ENCODE results near the gene SGMS1.
"Not testable (repeated sequence)": the region's sequence is repeated elsewhere in the genome, so short reads cannot be mapped to it uniquely, and the experiment has no call there.

The SGMS1 gene

DNA sequence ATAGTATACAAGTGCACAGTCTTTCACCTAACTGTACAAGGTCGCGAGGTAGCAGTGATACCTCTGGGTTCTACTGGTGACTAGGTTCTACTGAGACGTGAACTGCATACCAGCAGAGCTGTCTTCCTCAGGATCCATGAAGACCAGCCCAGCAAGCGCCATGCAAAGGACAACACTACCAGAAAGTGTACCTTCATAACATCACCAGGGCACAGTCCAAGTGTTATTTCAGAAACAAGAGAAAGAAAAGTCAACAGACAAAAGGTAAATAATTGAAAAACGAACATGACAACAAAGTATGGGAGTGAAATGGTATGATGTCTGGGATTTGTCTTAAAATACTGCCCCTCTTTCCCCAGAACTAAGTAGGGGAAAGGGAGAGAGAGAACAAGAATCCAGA, 231.3 kb downstream of the SGMS1 start:
- no peak for DNase-seq

DNA sequence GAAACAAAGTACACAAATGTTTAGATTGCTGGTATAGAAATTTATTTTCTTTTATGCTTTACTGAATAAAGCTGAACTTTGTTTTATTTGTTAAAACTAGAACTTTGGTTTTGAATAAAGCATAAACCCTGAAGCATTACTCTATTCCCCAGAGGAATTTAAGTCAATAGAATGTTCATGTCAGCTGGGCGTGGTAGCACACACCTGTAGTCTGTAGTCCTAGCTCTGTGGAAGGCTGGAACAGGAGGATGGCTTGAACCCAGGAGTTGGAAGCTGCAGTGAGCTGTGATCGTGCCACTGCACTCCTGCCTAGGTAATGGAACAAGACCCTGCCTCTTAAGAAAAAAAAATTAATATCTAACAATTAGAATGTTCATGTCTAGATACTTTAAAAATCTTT, 233.5 kb downstream of the SGMS1 start:
- DNase-seq: no peak

DNA sequence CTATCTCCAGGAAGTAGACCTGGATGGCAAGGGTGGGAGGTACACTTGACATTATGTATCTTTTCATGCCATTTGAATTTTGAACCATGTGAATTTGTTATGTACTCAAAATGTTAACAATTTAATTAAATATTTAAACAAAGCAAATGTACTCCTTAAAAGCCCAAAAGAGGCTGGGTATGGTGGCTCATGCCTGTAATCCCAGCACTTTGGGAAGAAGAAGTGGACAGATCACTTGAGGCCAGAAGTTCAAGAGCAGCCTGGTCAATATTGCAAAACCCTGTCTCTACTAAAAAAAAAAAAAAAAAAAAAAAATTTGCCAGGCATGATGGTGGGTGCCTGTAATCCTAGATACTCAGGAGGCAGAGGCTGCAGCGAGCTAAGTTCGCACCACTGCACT, 235.6 kb downstream of the SGMS1 start:
- DNase-seq: no peak

DNA sequence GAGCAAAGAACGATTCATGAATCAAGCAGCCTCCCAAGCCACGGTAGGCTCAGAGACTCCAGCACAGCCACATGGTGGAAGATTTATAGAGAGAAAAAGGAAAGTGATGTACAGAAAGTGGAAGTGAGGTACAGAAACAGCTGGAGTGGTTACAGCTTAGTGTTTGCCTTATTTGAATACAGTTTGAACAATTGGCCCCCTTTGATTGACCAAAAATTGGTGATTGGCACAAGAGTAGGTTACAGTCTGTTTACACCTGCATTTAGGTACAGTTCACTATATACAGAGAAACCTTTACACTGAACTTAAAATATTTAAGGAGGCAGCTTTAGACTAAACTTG, 236.1 kb downstream of the SGMS1 start:
- no peak for DNase-seq

DNA sequence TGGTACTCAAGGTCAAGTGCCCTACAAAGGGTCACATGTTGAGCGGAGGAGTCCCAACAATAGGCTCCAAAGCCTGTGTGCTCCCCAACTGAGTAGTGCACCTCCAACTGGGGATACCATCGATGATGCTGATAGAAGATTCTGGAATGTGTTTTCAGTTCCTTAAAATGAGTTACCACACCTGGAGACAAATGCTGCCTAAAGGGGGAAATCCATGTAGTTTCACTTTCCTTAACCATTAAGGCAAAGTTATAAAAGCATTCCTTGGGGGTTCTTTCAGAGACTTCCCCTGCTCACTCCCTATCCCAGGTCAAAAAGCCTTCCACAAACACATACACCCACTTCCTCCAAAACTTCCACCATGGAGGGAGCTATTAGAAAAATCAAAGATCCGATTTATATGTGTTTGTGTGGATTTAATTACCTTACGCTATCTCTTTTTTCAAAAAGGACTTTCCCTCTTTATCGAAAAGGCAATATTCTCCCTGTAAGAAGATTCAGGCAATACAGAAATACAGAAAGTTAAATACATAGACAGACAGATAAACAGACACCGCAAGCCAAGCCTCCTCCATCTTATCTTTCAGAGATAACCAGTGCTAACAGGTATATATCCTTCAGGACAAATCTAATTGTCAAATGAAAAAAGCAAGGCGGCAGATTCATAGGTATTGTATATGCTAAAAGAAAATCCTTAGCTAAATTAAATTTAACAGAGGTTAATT, 236.6 kb downstream of the SGMS1 start:
- no peak for DNase-seq

DNA sequence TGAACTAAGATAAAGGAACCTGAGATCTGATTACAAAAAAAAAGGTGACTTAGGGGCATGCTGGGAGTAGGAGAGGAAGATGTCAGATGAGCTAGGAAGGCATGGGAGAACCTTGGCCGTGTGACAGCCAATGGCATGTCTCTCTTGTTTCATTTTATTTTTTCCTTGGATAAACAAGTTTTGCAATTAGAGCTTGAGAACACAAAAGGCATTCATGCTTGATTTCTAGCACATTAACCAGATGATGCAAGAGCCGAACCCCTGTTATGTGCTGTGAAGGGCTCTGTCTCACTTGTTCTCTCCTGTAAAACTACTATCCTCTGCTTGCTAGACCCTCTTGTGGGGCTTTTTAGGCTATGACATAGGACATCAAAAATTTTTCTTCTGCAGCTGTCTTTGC, 238.1 kb downstream of the SGMS1 start:
- DNase-seq: no peak

DNA sequence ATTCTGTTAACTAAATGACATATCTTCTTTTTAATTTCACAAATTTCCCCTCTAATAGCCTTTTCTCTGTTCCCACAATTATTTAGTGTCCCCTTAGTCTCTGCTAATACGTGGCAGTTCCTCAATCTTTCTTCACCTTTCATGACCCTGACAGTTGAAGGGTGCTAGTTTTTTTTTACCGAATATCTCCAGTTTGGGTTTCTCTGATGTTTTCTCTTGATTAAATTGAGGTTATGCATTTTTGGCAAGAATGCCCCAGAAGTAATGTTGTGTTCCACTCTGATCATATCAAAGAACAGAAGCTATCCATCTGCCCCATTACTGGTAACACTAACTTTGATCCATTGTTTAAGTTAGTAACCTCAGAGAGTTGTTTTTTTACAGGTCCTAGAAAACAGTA, 238.9 kb downstream of the SGMS1 start:
- no peak for DNase-seq

DNA sequence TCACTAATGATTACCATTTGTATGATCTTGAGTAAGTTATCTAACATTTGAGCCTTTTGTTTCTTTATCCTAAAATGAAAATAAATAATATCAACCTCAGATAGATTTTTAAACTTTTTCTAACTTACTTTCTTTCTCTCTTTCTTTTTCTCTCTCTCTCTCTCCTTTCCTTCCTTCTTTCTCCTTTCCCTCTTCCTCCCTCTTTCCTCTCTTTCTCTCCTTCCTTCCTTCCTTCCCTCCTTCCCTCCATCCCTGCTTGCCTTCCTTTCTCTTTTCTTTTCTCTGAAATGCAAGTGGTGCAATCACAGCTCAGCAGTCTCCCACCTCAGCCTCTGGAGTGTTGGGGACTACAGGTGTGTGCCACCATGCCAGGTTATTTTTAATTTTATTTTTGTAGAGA, 239.5 kb downstream of the SGMS1 start:
- no peak for DNase-seq

DNA sequence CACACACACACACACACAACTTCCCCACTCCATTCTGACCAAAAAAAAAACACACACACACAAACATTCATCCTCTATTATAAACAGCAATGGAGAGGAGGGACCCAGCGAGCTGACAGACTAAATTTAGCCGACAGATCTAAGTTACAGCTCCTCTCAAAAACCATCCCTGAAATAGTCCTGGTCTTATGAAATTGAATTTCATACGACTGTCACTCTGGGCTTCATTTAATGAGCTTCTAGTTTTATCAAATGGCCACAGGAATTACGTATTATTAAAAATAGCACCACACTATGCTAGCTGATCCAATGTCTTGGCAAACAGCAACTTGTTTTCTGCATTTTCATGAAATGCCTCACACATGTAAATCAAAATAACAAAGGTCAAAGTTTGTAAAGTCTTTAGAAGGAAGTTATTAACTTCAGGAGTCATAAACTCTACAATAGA, 241.2 kb downstream of the SGMS1 start:
- no peak for DNase-seq

DNA sequence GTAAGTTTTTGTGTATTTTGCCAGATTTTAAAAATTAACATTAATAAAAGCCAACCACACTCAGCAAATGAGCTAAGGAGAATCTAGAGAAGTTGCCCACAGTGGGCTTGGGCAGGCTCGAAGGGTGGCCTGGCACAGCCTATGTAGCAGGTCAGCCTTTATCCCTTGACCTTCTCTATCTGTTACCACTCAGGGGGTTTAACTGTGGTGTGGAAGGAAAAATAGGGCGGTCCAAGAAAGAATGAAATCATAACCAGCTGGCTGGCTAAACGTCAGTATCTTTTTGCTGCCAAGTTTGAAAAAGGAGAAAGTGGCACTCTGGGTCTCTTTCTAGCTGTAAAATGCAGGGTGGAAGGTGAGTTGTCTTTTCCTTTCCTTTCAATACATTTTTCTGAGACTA, 242.1 kb downstream of the SGMS1 start:
- no peak for DNase-seq

DNA sequence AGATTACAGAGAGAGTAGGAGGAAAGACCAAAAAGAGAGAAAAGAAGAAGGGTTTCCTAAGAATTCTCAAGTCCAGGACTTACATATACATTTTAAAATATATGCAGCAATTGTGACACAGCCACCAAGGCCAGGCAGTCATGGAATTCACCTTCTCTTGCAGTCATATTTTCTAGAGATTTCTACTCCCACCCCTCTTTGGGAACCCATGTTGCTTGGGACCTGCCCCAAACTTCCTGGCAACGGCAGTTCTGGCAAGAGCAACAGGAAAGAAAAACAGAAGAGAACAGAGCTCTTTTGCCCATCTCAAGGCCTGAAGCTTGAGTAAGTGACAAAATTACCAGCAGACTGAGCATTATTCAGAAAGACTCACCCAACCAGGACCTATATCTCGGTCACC, 244.1 kb downstream of the SGMS1 start:
- no peak for DNase-seq

DNA sequence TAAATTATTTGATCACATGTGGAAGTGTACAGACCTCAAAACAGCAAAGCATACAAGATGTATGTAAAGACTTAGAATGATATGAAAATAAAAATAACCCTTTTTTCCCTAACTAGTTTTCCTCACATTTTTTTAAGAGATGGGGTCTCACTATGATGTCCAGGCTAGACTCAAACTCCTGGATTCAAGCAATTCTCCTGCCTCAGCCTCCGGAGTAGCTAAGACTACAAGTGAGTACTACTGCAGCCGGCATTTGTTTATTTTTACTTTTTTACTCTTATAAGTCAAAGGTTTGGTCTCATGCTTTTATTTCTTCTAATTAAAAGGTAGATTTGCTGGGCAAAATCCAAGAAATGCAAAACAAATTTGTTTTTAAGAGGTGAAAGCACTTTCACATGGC, 248.0 kb downstream of the SGMS1 start:
- DNase-seq: no peak

DNA sequence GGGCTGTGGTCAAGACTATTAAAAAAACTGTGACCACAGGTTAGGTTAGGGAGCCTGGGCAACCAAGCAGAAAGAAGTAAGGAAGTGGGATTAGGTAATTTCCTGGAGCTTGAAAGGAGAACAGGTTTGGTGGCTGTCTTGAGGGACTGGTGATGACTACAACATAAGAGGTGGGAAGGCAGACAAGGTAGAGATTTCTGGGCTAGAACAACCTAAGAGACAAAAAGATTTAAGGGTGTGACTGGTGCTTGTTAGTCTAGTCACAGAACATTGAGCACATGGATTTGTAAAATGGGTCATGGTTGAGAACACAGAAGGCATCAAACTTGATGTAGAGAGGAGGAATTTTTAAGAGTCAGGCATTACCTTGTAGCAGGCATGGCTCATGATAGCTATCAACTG, 248.7 kb downstream of the SGMS1 start:
- DNase-seq: no peak

DNA sequence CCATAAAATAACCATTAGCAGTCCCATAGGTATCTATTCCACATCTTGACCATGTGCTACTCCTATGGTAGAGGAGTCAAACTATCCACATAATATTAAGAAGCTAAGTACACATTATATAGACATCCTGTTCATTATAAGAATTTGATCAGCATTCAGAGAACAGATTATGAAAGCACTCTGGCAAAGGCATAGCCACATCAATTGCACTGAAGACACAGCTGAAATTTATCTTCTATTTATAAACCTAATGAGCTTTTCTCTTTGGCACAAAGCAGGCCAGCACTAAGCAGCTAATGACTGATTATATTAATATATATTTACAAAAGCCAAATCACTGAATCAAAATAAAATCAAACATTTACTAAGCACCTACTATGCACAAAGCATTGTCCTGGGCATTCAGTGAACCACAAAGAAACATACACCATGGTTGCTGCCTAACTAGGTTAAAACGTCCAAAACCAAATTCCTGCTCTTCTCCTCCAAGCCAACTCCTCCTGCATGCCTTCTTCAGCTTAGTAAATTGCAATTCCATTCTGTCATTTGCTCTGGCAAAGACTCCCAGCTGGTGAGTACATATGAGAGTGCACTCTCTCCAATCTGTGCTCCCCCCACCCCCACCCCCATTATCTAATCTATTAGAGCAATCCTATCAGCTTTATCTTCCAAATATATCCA, 249.8 kb downstream of the SGMS1 start:
- DNase-seq: no peak

DNA sequence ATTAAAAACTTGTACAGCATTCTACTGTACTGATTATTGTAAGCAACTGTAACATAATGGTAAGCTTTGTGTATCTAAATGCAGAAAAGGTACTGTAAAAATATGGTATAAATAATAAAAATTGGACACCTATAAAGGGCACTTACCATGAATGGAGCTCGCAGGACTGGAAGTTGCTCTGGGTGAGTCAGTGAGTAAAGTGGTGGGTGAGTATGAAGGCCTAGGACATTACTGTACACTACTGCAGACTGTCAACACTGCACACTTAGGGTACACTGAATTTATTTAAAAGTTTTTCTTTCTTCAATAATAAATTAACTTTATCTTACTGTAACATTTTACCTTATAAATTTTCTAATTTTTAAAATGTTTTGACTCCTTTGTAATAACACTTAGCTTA, 253.8 kb downstream of the SGMS1 start:
- DNase-seq: no peak

DNA sequence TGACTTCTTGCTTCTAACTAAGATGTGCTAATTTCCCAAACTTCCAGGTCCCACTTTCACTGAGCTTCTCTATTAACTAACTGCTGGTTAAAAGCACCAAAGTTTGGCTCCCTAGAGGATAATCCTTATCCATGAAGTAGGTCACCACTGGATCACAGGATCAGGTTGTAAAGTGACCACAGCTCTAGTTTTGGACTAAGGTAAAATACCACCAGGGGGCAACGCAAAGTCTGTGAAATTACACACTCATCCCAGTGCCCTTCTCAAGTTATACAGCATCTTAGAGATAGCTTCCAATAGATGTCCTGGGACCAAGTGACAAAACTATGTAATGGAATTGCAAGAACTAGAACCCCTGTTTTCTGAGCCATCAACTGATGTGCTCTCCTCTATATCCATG, 256.0 kb downstream of the SGMS1 start:
- DNase-seq: peak in 1 of 2 donors; percentile 6

DNA sequence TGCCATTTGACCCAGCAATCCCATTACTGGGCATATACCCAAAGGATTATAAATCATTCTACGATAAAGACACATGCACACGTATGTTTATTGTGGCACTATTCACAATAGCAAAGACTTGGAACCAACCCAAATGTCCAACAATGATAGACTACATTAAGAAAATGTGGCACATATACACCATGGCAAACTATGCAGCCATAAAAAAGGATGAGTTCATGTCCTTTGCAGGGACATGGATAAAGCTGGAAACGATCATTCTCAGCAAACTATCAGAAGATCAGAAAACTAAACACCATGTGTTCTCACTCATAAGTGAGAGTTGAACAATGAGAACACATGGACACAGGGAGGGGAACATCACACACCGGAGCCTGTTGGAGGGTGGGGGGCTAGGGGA, 257.3 kb downstream of the SGMS1 start:
- DNase-seq: not testable (repeated sequence)

DNA sequence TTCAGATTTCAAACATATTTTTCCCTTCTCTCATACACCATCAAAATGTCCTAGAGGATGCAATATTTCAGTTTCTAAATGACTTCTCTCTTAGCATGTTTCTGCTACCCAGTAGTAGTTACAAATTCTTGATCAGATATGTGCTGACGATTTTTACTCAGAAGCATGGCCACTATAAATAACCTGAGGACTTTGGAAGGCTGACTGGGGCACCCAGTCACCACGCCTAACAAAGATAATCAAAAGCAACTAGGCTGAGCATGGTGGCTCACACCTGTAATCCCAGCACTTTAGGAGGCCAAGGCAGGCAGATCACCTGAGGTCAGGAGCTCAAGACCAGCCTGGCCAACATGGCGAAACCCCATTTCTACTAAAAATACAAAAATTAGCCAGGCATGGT, 259.0 kb downstream of the SGMS1 start:
- DNase-seq: not testable (repeated sequence)

DNA sequence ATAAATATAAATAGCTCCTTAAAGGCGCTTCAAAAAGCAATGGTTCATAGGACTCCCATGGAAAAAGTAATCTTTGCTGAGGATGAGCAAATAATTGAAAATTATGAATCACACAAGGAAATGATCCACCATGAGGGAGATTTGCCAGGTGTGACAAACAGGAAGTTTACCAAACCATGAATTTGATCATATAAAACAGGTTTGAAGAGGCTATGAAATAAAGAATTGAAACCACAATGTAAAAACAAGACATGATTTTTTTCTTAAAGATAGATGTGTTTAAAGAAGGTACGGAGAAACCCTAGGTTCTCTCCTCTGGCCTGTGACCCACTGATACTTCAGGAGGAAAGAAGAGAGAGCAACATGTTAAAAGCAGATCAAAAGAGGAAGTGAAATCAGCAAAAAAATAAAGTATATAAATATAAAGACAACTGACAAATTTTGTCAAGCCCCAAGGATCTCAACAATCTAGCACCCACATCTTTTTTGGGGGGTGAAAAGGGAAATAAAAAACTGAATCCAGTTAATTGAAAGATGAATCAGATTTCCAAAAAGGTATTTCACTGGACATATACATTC, 261.1 kb downstream of the SGMS1 start:
- DNase-seq: peak in 1 of 2 donors; percentile 34

DNA sequence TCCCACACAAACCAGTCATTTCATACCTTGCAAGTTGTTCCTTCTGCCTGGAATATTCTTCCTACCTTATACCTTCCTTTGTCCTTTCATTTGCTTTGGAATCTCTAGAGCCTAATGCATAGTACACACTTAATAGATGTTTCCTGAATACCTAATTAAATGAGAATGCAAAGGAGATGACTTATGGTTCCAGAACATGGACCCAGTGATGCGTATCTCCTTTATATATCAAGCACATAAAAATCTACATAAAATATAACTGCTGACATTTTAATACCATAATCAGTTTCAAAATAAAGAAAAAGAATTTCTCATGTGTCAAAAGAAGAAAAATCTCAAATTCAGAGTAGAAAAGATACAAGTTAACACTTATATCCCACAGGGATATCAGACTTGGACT, 261.8 kb downstream of the SGMS1 start:
- DNase-seq: no peak

DNA sequence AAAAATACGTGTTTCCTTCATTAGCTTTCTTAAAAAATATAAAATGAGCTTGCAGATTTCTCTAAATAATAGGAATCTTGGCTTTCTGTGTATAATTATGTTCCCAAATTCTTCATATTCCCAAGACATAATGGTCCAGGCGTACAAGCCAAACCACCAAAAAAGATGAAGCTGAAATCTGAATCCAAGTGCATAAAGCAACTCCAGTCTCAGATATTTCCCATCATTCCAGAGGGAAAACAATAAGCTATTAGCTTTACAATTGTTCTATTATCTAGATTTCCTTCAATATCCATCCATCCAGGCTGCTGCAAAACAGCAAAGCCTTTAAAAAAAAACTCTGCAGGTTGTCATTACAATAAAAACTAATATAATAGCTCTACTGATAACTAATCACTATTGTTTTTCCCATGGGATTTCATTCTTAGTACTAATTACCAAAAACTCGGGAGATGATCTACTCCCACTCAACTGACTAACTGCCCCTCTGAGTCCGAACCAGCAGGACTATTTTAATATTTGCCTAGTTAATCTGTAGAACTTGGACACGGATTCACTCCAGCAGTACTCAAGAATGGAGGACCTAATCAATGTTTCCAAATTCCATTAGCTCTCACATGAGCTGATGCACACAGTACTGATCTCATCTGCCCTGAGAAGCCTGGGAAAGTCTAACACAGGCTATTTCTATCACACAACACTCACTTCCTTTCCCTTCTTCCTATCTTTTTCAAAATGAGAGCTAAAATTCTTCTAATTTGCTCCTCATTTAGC, 263.5 kb downstream of the SGMS1 start:
- DNase-seq: no peak

DNA sequence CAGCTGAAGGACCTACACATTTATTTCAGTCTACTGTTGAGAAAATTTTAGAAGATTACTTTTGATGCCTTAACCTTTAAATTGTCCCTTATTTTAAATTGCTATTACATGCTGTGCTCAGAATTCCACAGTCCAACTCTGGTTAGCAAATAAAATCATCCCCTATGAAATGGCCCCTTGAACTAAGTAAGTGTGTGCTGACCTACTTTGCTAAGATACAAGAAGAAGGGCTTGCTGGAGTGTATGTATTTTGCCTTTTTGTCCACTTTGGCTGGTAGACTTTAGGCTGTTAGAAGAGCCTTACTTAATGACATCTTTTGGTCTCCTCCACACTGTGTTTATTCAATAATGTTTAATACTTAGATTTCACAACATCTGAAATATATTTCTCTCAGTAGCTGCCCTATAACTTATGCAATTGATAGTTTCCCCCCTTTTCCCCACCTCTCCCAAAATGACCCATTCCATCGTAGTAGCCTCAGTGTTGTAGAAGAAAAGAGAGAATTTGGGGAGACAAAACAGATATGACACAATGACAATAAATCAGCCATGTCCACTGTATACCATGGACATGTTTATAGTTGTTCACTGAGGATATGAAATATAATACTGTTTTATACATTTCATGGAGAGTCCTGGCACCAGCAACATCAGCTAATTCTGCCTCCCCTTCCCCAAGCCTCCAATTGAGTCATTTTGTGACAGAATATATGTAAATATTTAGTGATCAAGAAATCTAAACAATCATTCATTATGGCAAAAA, 264.6 kb downstream of the SGMS1 start:
- DNase-seq: no peak

DNA sequence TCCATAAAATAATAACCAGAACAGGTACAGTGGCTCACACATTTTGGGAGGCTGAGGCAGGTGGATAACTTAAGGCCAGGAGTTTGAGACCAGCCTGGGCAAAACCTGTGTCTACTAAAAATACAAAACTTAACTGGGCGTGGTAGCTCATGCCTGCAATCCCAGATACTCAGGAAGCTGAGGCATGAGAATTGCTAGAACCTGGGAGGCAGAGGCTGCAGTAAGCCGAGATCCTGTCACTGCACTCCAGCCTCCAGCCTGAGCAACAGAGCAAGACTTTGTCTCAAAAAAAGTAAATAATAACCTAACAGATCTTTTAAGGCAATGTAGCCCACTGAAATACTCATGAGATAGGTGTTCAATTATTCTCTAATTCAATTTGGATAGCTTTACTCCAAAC, 265.3 kb downstream of the SGMS1 start:
- DNase-seq: no peak

Measured in CD4-positive, alpha-beta T cell treated with Interleukin-1 beta for 1 hour (primary cell).